Mucosa of stomach (tissue), 1 donor: ENCODE results near the gene DHRSX.

Experiments
- H3K27me3 ChIP-seq: one replicate; pipeline ENCODE4 v1.7.0; 2013; ENCODE audit warnings: mild to moderate bottlenecking, low read length; ENCODE audit not compliant: control insufficient read depth, insufficient read depth
- H3K36me3 ChIP-seq: one replicate; pipeline ENCODE4 v1.7.0; 2013; ENCODE audit warnings: low read length; ENCODE audit not compliant: control insufficient read depth, insufficient read depth
- H3K4me1 ChIP-seq: one replicate; pipeline ENCODE4 v1.7.0; 2013; ENCODE audit warnings: mild to moderate bottlenecking, low read length; ENCODE audit not compliant: control insufficient read depth, insufficient read depth
- H3K4me3 ChIP-seq: one replicate; pipeline ENCODE4 v1.7.0; 2013; ENCODE audit warnings: low read length
- H3K9ac ChIP-seq: one replicate; pipeline ENCODE4 v1.7.0; 2013; ENCODE audit warnings: mild to moderate bottlenecking, low read length, moderate library complexity
- H3K9me3 ChIP-seq: one replicate; pipeline ENCODE4 v1.7.0; 2013; ENCODE audit warnings: mild to moderate bottlenecking, low read length, moderate library complexity; ENCODE audit not compliant: control insufficient read depth
- donor health status: Pancreatic carcinoma.

DHRSX gene, protein sequence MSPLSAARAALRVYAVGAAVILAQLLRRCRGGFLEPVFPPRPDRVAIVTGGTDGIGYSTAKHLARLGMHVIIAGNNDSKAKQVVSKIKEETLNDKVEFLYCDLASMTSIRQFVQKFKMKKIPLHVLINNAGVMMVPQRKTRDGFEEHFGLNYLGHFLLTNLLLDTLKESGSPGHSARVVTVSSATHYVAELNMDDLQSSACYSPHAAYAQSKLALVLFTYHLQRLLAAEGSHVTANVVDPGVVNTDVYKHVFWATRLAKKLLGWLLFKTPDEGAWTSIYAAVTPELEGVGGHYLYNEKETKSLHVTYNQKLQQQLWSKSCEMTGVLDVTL

DNA sequence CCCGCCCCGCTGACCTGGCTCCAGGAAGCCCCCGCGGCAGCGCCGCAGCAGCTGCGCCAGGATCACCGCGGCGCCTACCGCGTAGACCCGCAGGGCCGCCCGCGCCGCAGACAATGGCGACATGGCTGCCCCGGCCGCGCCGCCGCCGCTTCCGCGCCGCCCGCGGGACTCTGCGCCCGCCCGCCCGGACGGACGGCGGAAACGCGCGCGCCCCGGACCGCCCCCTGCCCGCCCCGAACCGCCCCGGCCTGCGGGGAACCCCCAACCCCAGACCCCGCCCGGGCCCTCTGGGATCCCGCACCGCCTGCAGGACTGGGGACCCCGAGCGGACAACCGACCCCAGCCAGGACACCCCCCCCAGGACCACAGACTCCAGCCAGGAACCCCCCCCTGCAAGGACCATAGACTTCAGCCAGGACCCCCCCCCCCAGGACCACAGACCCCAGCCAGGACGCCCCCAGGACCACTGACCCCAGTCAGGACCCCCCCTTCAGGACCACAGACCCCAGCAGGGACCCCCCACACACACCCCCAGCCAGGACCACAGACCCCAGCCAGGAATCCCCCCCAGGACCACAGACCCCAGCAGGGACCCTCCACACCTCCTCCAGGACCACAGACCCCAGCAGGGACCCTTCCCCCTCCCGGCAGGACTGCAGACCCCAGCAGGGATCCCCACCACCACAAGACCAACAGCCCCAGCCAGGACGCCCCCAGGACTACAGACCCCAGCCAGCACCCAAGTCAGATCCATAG is at the start of gene DHRSX, which contains the start of gene ZBED1:
Gene DHRSX, minus strand, starts transcription at position 174 of the 756 bp plus-strand sequence. Its CDS starts 51 bp downstream, at position 123.
Gene ZBED1, minus strand, starts transcription at position 174 of the 756 bp plus-strand sequence. CDS start 10,257 bp downstream, outside the sequence.
- Histone ChIP-seq H3K9me3 (no peaks in the 10 kb centered on the region), H3K9ac (peak within 1 kb of the TSS; percentile 87), H3K36me3 (no peaks in the 10 kb centered on the region), H3K4me3 (peak within 1 kb of the TSS; percentile 41), H3K27me3 (no peaks in the 10 kb centered on the region), H3K4me1 (peaks cover 30% of the 10 kb centered on the region)

DNA sequence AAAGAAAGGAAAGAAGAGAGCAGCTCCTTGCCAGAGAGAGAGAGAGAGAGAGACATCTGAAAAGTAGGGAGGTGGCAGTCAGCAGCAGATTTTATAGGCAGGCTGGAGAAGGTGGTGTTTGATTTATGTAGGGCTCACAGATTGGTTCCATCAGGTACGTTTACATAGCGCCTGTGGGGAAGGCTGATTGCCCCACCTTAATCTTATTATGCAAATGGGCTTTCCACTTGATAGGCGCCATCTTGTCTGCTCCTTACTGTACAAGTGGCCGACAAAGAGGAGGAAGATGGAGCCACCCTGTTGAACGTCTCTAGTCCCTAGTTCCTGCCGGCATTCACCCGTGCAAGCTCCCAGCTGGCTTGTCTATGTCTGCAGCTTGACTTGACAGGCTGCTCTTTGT is 49.1 kb upstream of the DHRSX start:
- Histone ChIP-seq H3K27me3 (no peaks in the 10 kb centered on the region), H3K9ac (peak overlapping the region; percentile 31), H3K9me3 (no peaks in the 10 kb centered on the region), H3K4me3 (no peak overlapping the region), H3K4me1 (peaks cover 7% of the 10 kb centered on the region), H3K36me3 (no peaks in the 10 kb centered on the region)

DNA sequence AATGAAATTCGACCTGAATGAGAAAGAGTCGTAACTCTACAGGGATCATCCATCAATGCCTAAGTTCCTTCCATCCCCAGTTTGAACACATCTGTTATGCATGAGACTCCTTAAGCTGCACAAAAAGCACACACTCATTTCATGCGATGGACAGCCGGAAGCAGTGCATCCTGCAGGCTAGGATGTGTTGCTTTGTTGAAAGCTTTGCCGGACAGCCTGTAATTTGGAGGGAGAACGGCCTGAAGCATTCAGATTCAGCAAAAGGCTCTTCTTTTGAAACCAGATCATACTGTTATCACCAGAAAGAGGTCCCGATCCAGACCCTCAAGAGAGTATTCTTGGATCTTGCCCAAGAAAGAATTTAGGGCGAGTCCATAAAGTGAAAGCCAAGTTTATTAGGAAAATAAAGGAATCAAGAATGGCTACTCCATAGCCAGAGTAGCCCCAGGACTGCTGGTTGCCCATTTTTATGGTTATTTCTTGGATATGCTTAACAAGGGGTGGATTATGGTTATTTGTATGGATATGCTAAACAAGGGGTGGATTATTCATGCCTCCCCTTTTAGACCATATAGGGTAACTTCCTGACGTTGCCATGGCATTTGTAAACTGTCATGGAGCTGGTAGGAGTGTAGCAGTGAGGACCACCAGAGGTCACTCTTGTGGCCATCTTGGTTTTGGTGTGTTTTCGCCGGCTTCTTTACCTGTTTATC is 48.1 kb upstream of the DHRSX start:
- Histone ChIP-seq H3K4me1 (peaks cover 7% of the 10 kb centered on the region), H3K36me3 (no peaks in the 10 kb centered on the region), H3K9ac (no peak overlapping the region), H3K27me3 (no peaks in the 10 kb centered on the region), H3K4me3 (no peak overlapping the region), H3K9me3 (no peaks in the 10 kb centered on the region)

DNA sequence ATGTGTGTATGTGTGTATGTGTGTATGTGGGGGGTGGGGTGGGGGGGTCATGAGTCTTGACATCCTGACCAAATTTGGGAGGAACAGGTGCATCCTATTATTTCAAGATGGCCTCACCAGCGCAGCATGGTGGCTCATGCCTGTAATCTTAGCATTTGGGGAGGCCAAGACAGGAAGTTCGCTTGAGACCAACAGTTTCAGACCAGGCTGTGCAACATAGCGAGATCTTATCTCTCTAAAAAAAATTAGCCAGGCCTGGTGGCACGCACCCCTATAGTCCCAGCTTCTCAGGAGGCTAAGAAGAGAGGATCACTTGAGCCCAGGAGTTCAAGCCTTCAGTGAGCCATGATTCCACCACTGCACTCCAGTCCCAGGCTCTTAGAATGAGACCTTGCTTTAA is 47.0 kb upstream of the DHRSX start:
- H3K9me3 ChIP-seq: no peaks in the 10 kb centered on the region
- no peaks in the 10 kb centered on the region for H3K27me3 ChIP-seq
- H3K36me3 ChIP-seq: no peaks in the 10 kb centered on the region
- no peak overlapping the region for H3K4me3 ChIP-seq
- H3K4me1 ChIP-seq: peaks cover 7% of the 10 kb centered on the region
- no peak overlapping the region for H3K9ac ChIP-seq

- H3K27me3 ChIP-seq: no peaks in the 10 kb centered on the region
- H3K36me3 ChIP-seq: no peaks in the 10 kb centered on the region
- H3K4me3 ChIP-seq: no peak overlapping the region
Measured at GRCh38 chrX:2546496-2546895, 45.7 kb upstream of the DHRSX start.

GRCh38 chrX:2545144-2545543 is 44.4 kb upstream of the DHRSX start:
- H3K9ac ChIP-seq: no peak overlapping the region
- H3K27me3 ChIP-seq: no peaks in the 10 kb centered on the region
- no peak overlapping the region for H3K4me3 ChIP-seq
- H3K9me3 ChIP-seq: no peaks in the 10 kb centered on the region
- peaks cover 7% of the 10 kb centered on the region for H3K4me1 ChIP-seq
- no peaks in the 10 kb centered on the region for H3K36me3 ChIP-seq

More at GRCh38 chrX:2546496-2546895, 45.7 kb upstream of the DHRSX start:
- Histone ChIP-seq H3K9me3 (no peaks in the 10 kb centered on the region), H3K4me1 (peaks cover 7% of the 10 kb centered on the region), H3K9ac (no peak overlapping the region)

DNA sequence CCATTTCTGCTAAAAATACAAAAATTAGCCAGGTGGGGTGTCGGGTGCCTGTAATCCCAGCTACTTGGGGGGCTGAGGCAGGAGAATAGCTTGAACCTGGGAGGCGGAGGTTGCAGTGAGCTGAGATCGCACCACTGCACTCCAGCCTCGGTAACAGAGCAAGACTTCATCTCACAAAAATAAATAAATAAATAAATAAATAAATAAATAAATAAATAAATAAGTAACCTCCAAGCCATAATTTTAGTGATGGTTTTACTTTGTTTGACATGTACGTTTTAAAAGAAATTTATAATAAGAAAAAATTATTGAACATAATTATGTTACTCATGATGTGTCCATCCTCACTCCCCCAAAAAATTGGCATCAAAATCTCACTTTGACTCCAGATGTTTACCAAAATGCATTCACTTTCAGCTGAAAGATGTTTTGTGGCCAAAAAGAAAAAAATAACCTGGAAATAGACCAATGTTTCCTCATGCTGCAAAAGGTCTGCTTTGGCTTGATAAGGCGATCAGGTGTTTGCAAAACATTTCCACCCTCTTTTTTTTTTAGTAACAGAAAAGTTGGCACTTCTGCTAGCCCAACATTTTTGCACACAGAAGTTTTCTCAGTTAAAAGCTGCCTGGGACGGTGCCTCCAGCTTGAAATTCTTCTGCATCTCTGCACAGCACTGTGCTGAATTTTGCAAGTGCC is 42.2 kb upstream of the DHRSX start:
- Histone ChIP-seq H3K9me3 (no peaks in the 10 kb centered on the region), H3K4me3 (no peak overlapping the region), H3K4me1 (no peaks in the 10 kb centered on the region), H3K9ac (no peak overlapping the region), H3K36me3 (no peaks in the 10 kb centered on the region), H3K27me3 (no peaks in the 10 kb centered on the region)

DNA sequence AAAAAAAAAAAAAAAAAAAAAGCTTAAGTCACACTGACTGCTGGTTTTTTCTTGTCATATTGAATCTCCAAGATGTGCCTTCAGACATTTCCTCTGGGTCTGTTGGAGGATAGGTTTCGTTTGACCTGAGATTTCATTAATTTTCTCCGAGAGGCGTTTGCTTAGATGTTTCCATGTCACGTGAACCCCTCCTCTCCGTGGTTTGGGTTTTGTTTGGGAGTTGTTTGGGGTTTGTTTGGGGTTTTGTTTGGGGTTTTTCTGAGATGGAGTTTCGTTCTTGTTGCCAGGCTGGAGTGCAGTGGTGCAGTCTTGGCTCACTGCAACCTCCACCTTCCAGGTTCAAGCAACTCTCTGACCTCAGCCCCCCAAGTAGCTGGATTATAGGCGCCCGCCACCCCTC is 40.8 kb upstream of the DHRSX start:
- Histone ChIP-seq H3K4me1 (no peaks in the 10 kb centered on the region), H3K36me3 (no peaks in the 10 kb centered on the region), H3K4me3 (no peak overlapping the region), H3K27me3 (no peaks in the 10 kb centered on the region), H3K9me3 (no peaks in the 10 kb centered on the region), H3K9ac (no peak overlapping the region)

DNA sequence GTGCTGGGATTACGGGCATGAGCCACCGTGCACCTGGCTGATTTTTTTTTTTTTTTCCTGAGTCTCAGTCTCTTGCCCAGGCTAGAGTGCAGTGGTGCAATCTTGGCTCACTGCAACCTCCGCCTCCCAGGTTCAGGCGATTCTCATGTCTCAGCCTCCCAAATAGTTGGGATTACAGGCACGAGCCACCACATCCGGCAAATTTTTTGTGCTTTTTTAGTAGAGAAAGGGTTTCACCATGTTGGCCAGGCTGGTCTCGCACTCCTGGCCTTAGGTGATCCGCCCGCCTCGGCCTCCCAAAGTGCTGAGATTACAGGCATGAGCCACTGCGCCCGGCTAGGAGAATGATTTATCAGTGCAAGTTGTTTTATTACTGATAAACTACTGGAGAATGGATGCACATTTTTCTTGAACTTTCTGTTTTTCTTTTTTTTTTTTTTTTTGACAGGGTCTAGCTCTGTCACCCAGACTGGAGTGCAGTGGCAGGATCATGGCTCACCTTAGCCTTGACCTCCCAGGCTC is 39.7 kb upstream of the DHRSX start:
- Histone ChIP-seq H3K27me3 (no peaks in the 10 kb centered on the region), H3K36me3 (no peaks in the 10 kb centered on the region), H3K9ac (no peak overlapping the region)

DNA sequence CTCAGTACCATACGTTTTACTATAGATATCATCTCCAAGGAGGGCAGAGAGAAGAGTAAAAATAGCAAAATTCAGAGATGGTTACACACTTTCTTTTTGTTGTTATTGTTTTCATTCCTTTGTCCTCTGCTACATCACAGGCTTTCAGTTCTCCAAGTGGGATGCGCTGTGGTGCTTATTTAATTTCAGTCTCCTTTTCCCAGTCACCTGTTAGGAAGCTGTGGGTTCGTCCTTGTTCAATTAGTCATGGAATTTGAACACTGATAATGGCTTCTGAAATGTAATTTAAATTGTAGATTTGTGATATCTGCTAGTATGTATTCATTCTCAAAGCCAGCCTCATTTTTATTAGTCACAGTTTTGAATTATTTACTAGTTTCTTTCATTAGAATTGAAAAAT is 38.8 kb upstream of the DHRSX start:
- no peaks in the 10 kb centered on the region for H3K27me3 ChIP-seq
- H3K4me3 ChIP-seq: no peak overlapping the region
- H3K9me3 ChIP-seq: no peaks in the 10 kb centered on the region
- H3K4me1 ChIP-seq: no peaks in the 10 kb centered on the region
- H3K36me3 ChIP-seq: no peaks in the 10 kb centered on the region
- H3K9ac ChIP-seq: no peak overlapping the region

More for the DNA sequence above, 39.7 kb upstream of the DHRSX start:
- H3K4me3 ChIP-seq: no peak overlapping the region
- no peaks in the 10 kb centered on the region for H3K9me3 ChIP-seq
- H3K4me1 ChIP-seq: no peaks in the 10 kb centered on the region

DNA sequence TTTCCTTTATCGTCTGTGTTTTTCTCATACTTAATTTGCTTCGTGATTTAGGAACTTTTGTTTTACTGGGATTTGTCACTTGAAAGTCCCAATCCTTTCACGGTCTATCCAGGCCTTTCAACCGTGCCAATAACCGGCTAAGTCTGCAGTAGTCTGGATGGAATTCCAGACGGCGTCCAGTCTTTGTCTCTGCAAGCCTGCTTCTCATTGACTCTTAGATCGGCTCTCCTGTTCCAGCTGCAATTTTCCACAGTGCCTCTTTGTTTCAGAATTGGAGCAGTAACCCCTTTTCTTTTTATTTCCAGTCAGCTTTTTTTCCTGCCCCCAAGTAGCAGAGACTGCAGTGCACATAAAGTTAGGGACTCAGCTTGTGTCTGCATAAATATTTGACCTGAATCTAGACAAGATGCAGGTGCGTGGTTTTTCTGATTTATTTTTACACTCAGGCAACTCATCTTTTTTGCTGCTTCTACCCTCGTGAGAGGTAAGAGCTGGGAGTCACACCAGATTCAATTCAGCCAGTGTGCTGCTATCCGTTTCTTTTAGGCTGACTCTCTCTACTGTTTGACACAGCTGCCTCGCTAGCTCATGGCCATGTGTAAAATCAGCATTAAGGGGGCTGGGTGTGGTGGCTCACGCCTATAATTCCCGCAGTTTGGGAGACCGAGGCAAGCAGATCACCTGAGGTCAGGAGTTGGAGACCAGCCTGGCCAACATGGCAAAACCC is 37.4 kb upstream of the DHRSX start:
- Histone ChIP-seq H3K4me3 (no peak overlapping the region), H3K9ac (no peak overlapping the region), H3K4me1 (no peaks in the 10 kb centered on the region), H3K27me3 (no peaks in the 10 kb centered on the region), H3K36me3 (no peaks in the 10 kb centered on the region), H3K9me3 (no peaks in the 10 kb centered on the region)
